Measurements from ENCODE around the gene BIRC5.

DNA sequence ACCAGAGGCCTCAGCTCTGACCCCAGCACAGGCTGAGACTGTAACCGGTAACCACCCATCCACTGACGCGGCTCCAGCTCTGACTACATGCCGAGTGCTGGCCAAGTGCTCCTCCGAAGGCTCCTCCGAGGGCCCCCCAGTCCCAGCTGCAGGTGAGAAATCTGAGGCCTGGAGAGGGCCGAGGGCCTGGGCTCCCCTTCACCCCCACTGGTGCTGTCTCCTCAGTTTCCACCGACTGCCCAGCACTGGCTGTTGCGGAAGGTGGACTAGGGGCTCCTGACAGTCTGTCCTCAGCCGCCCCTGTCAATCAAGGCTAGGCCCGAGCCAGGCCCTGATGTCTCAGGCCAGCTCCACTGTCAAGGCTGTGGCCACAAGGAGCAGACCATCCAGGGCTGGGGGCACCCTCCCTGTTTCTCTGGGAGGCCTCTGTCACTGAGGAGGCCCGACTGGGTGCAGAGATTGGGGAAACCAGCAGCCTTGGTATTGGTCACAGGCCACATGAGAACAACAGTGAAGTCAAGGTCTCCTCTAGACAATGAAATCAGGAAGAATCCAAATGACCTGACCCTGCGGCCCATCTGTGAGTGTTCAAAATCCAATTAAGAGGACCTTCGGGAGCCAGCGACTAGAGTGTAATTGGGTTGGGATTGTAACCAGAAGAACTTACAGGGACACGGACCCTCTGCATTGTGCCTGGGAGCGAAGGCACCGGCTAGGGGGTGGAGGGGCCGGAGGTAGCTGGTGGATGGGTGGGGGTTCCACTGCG is 22.5 kb downstream of the BIRC5 start:
- TF ChIP-seq, protein P1, sequence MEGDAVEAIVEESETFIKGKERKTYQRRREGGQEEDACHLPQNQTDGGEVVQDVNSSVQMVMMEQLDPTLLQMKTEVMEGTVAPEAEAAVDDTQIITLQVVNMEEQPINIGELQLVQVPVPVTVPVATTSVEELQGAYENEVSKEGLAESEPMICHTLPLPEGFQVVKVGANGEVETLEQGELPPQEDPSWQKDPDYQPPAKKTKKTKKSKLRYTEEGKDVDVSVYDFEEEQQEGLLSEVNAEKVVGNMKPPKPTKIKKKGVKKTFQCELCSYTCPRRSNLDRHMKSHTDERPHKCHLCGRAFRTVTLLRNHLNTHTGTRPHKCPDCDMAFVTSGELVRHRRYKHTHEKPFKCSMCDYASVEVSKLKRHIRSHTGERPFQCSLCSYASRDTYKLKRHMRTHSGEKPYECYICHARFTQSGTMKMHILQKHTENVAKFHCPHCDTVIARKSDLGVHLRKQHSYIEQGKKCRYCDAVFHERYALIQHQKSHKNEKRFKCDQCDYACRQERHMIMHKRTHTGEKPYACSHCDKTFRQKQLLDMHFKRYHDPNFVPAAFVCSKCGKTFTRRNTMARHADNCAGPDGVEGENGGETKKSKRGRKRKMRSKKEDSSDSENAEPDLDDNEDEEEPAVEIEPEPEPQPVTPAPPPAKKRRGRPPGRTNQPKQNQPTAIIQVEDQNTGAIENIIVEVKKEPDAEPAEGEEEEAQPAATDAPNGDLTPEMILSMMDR (IDR thresholded peaks at IDR 0.05): no peak
- TF ChIP-seq POLR2AphosphoS5 (IDR thresholded peaks at IDR 0.05) (no peak), POLR2A (IDR thresholded peaks at IDR 0.05; ENCODE audit: low read depth) (no peak), EP300 (IDR thresholded peaks at IDR 0.05) (no peak)
